Erythroblast (primary cell): ENCODE measurements around the gene TEAD4.

Experiments
- DNase-seq, 2 experiments: peaks; one replicate each; lab custom pipeline; 2025; lab: John Stamatoyannopoulos, UW
- GATA1 ChIP-seq: IDR thresholded peaks from 2 replicates; pipeline ENCODE4 v1.6.1; 2011; ENCODE audit warnings: low read depth, mild to moderate bottlenecking, control low read depth, low read length, moderate library complexity
- POLR2A ChIP-seq: IDR thresholded peaks from 2 replicates; pipeline ENCODE4 v1.6.1; 2011; ENCODE audit warnings: mild to moderate bottlenecking, low read length

The TEAD4 gene

GRCh38 chr12:2976581-2976996, 17.4 kb downstream of the TEAD4 start:
- TF ChIP-seq POLR2A (no peak), GATA1 (no peak)
- peak in 1 of 2 experiments; percentile 22 for DNase-seq

DNA sequence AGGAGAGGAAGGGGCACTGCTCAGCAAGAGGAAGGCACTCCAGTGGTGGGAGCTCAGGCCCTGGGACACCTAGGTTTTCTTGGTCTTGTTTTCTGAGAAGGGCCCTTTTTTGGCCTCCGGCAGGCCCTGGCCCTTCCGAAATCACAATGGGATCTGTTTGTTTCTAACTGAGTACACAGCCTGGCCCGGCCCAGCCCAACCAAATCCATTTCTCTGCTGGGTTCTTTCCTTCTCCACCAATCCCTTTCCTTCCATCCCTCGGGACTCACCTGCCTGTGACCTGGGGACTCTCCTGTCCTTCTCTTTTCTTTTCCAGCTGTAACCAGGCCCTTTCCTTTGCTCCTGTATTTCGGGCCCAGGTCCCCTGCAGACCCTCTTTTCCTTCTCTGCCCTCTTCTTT, 18.6 kb downstream of the TEAD4 start:
- TF ChIP-seq POLR2A (no peak), GATA1 (no peak)
- DNase-seq = no peak

- no peak for DNase-seq
- TF ChIP-seq POLR2A (no peak), GATA1 (no peak)
These were observed 20.6 kb downstream of the TEAD4 start for GRCh38 chr12:2979806-2980205.

DNA sequence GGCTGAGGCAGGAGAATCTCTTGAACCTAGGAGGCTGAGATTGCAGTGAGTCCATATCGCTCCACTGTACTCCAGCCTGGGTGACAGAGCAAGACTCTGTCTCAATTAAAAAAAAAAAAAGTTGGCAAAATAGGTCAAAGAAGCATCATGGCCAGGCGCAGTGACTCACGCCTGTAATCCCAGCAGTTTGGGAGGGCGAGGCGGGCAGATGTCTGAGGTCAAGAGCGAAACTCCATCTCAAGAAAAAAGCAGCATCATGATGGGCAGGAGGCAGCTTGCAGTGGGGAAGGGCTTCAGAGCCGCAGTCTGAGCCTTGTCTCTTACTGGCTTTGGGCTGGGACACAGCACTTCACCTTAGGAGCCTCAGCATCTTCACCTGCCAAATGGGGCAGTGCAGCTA, 21.4 kb downstream of the TEAD4 start:
- DNase-seq = no peak
- TF ChIP-seq GATA1 (no peak), POLR2A (no peak)

DNA sequence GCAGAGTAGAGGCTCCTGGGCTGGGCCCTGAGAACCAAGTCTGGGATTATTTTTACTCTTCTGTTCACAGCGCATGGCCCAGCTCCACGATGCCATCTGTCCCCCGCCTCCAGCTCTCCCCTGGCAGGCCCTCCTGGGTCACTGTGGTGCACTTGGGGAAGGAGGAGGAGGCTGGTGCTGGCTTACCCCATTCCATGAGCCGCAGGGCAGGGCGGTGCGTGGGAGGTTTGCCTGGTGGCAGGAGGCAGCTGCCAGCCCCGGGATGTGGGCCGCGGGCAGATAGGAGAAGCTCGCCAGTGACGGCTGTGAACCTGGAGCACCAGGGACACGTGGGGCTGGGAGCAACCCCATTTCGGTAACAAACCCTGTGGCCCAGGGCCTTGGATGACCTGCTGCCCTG, 23.2 kb downstream of the TEAD4 start:
- TF ChIP-seq GATA1 = no peak
- no peak for TF ChIP-seq POLR2A

DNA sequence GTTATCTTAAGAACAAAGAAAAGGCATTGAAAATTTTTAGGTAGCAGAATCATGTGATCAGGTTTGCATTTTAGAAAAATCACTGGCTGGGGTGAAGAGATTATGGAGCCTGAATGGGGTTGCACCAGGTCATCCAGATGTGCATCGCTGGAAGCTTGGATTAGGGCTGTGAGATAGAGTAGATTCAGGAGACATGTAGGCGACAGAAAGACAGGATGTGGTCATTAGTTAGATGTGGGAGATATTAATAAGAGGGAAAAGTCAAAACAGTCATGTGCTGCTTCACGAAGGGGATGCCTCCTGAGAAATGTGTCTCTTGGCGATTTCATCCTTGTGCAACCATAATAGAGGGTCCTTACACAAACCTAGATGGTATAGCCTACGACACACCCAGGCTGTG, 25.1 kb downstream of the TEAD4 start:
- no peak for TF ChIP-seq GATA1
- TF ChIP-seq POLR2A = no peak
- DNase-seq = no peak

More for the DNA sequence above, 23.2 kb downstream of the TEAD4 start:
- DNase-seq = no peak

GRCh38 chr12:2984698-2985097, 25.5 kb downstream of the TEAD4 start:
- TF ChIP-seq GATA1 (no peak), POLR2A (no peak)
- no peak for DNase-seq

DNA sequence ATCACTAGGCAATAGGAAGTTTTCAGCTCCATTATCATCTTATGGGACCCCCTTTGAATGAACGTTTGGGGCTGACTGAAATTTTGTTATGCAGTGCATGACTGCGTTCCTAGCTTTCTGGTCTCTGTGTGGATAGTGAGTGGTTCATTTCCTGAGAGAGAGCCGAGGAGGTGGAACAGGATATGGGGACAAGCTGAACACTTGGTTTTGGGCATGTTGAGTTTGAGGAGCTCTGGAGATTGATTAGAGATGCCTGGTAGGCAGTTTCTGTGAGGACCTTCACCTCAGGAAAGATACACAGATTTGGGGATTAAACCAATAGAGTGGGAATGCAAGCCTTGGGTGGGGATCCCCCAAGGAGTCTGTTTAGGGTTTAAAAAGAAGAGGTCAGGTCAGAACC, 27.7 kb downstream of the TEAD4 start:
- DNase-seq = no peak
- TF ChIP-seq GATA1 (no peak), POLR2A (no peak)

GRCh38 chr12:2988494-2988893, 29.3 kb downstream of the TEAD4 start:
- TF ChIP-seq GATA1 (no peak), POLR2A (no peak)

DNA sequence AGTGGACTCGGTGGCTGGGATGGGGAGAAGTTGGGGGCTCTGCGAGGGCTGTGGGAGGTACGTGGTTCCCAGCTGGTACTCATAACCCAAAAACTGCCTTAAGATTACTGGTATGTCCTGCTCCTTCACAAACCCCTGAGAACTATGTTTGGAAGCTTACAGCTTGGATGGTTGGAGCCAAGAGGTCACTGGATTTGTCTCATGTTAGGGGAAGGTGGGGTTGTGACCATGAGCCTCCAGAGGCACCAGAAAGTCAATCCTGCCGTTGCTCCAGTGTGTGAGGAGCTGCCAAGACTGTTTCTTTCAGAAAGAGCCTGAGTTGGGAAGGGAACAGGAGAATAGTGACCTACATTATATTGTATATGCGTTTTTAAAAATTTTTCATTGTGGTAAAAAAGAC, 33.5 kb downstream of the TEAD4 start:
- DNase-seq = no peak
- TF ChIP-seq POLR2A (no peak), GATA1 (no peak)

More at GRCh38 chr12:2988494-2988893, 29.3 kb downstream of the TEAD4 start:
- no peak for DNase-seq

GRCh38 chr12:2997989-2998670, 38.9 kb downstream of the TEAD4 start:
- TF ChIP-seq POLR2A (no peak), GATA1 (no peak)
- no peak for DNase-seq

- TF ChIP-seq GATA1 (no peak), POLR2A (no peak)
- no peak for DNase-seq
These were observed 39.6 kb downstream of the TEAD4 start for GRCh38 chr12:2998789-2999264.

GRCh38 chr12:2999265-2999841, 40.2 kb downstream of the TEAD4 start:
- DNase-seq = no peak

GRCh38 chr12:3000548-3001275, 41.5 kb downstream of the TEAD4 start:
- TF ChIP-seq POLR2A = no peak
- no peak for TF ChIP-seq GATA1
- DNase-seq = no peak

More at GRCh38 chr12:2999265-2999841, 40.2 kb downstream of the TEAD4 start:
- no peak for TF ChIP-seq POLR2A
- no peak for TF ChIP-seq GATA1
